Muscle layer of colon (tissue), 2 donors: ENCODE measurements around the gene FADS6.

Experiments
- H3K27ac ChIP-seq: one replicate; pipeline ENCODE4 v1.7.0; 2013; ENCODE audit warnings: low read depth, mild to moderate bottlenecking, low read length, moderate library complexity
- H3K27me3 ChIP-seq, 2 donors: one replicate each; pipeline ENCODE4 v1.7.0; 2013; ENCODE audit warnings: low read length in 2 of 2, mild to moderate bottlenecking in 2 of 2; ENCODE audit not compliant: insufficient read depth in 2 of 2, control insufficient read depth in 1 of 2
- H3K36me3 ChIP-seq: one replicate; pipeline ENCODE4 v1.7.0; 2013; ENCODE audit warnings: mild to moderate bottlenecking, low read length; ENCODE audit not compliant: insufficient read depth
- H3K4me1 ChIP-seq: one replicate; pipeline ENCODE4 v1.7.0; 2013; ENCODE audit warnings: mild to moderate bottlenecking, low read length; ENCODE audit not compliant: insufficient read depth
- H3K4me3 ChIP-seq, 2 donors: one replicate each; pipeline ENCODE4 v1.7.0; 2013; ENCODE audit warnings: low read length in 2 of 2, low read depth in 1 of 2, mild to moderate bottlenecking in 1 of 2, moderate library complexity in 1 of 2
- H3K9ac ChIP-seq: one replicate; pipeline ENCODE4 v1.7.0; 2013; ENCODE audit warnings: low read length
- H3K9me3 ChIP-seq: one replicate; pipeline ENCODE4 v1.7.0; 2013; ENCODE audit warnings: mild to moderate bottlenecking, low read length
- donor health status: abdominal sarcoma.
- donor health status: Adenocarcinoma of cecum.

The FADS6 gene

GRCh38 chr17:74831444-74832146 lies 61.8 kb downstream of the FADS6 start:
- peaks cover 9% of the 10 kb centered on the region for H3K36me3 ChIP-seq

GRCh38 chr17:74830861-74831260 lies 62.6 kb downstream of the FADS6 start:
- no peaks in the 10 kb centered on the region for H3K9me3 ChIP-seq
- no peaks in the 10 kb centered on the region for H3K27me3 ChIP-seq
- H3K36me3 ChIP-seq = peaks cover 2% of the 10 kb centered on the region
- H3K4me3 ChIP-seq = no peak overlapping the region
- no peaks in the 10 kb centered on the region for H3K4me1 ChIP-seq
- H3K27ac ChIP-seq = no peak overlapping the region
- H3K9ac ChIP-seq = no peak overlapping the region

More at GRCh38 chr17:74831444-74832146, 61.8 kb downstream of the FADS6 start:
- Histone ChIP-seq H3K9me3 (no peaks in the 10 kb centered on the region), H3K27ac (no peak overlapping the region), H3K4me3 (no peak overlapping the region), H3K27me3 (no peaks in the 10 kb centered on the region), H3K9ac (no peak overlapping the region), H3K4me1 (no peaks in the 10 kb centered on the region)

- no peaks in the 10 kb centered on the region for H3K27me3 ChIP-seq
- H3K36me3 ChIP-seq = no peaks in the 10 kb centered on the region
- H3K4me1 ChIP-seq = no peaks in the 10 kb centered on the region
- no peak overlapping the region for H3K9ac ChIP-seq
- H3K27ac ChIP-seq = no peak overlapping the region
- H3K4me3 ChIP-seq = no peak overlapping the region
- H3K9me3 ChIP-seq = no peaks in the 10 kb centered on the region
Measured at GRCh38 chr17:74827800-74828199, 65.6 kb downstream of the FADS6 start.
